GM12892 (cell line): ENCODE data around the gene MEIKIN.

Source experiments
- POLR2A ChIP-seq: IDR thresholded peaks from 2 replicates; pipeline ENCODE4 v1.6.1; 2011; ENCODE audit warnings: low read depth, low read length, control low read depth
- POLR2AphosphoS5 ChIP-seq: IDR thresholded peaks from 2 replicates; pipeline ENCODE4 v1.6.1; 2011; ENCODE audit warnings: low read depth, low read length, control low read depth

DNA sequence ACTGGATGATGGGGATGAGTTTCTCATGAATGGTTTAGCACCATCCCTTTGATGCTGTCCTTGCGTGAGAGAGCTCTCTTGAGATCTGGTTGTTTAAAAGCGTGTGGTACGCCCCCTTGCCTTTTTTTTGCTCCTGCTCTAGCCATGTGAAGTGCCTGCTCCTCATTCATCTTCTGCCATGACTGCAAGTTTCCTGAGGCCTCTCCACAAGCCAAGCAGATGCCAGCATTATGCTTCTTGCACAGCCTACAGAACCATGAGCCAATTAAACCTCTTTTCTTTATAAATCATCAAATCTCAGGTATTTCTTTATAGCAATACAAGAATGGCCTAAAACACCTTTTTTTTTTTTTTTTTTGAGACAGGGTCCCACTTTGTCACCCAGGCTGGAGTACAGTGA, 181.5 kb downstream of the MEIKIN start:
- TF ChIP-seq POLR2A = no peak
- TF ChIP-seq POLR2AphosphoS5 = no peak
